GM12878 (cell line): ENCODE measurements around the gene CCN5. TPM values are rescaled to one million over a fixed set of nuclear protein-coding genes. Genes with fewer than 3 reads are reported as not detected.

Experiments
- ATAC-seq: fragments of 200-7000 bp; cut with Tn5 transposase; 3 replicates; pipeline ENCODE4 v1.9.1; 2020; ENCODE audit warnings: mild to moderate bottlenecking, moderate library complexity
- BruUV-seq: library from RNA; stranded (reverse); fragments of 400-500 nt; replicated peaks from 2 replicates; lab custom pipeline; 2021; lab: Mats Ljungman, UMichigan
- CTCF ChIA-PET: fragments of 300-600 bp; sonication (Branson Sonifier 250); formaldehyde crosslinking; extraction: SDS; loops from one replicate; lab custom pipeline; 2021; ENCODE audit warnings: inconsistent platforms; lab: Yijun Ruan, JAX
- POLR2A ChIA-PET: fragments of 350-600 bp; formaldehyde crosslinking; extraction: SDS; loops from one replicate; lab custom pipeline; 2021; ENCODE audit warnings: inconsistent platforms; lab: Charles Lee
- RAD21 ChIA-PET: fragments of 300-600 bp; sonication (Branson Sonifier 250); formaldehyde crosslinking; loops from one replicate; lab custom pipeline; 2023; ENCODE audit warnings: antibody characterized with exemption; ENCODE audit not compliant: unreplicated experiment; lab: Charles Lee
- SMC1A ChIA-PET: fragments of 300-600 bp; sonication (Branson Sonifier 250); formaldehyde crosslinking; loops from one replicate; lab custom pipeline; 2023; ENCODE audit not compliant: unreplicated experiment, uncharacterized antibody; lab: Charles Lee
- DNase-seq: peaks from one replicate; pipeline ENCODE4 v3.0.0-alpha.2; 2011; ENCODE audit warnings: low read depth, low spot score
- FAIRE-seq: peaks from 3 replicates; lab custom pipeline; 2011; peaks lifted over from hg19 to GRCh38; lab: Jason Lieb, UNC
- H2AFZ ChIP-seq: 2 replicates; pipeline ENCODE4 v1.6.0; 2011; ENCODE audit warnings: low read depth, low read length, control low read depth; ENCODE audit not compliant: control insufficient read depth
- H3K27ac ChIP-seq: 2 replicates; pipeline ENCODE4 v1.5.1; 2011; ENCODE audit warnings: control low read depth; ENCODE audit not compliant: control insufficient read depth, insufficient read depth
- H3K27me3 ChIP-seq, 2 experiments: replicated peaks in 1 of 2; 2 replicates each; pipeline versions ENCODE4 v1.6.0 to v1.6.1; 2011; ENCODE audit warnings: low read length in 1 of 2; ENCODE audit not compliant: control insufficient read depth in 2 of 2, insufficient read depth in 2 of 2
- H3K36me3 ChIP-seq, 2 experiments: 2 replicates each; pipeline ENCODE4 v1.5.1; 2011; ENCODE audit warnings: low read length in 1 of 2; ENCODE audit not compliant: control insufficient read depth in 2 of 2, insufficient read depth in 2 of 2
- H3K4me1 ChIP-seq: 2 replicates; pipeline ENCODE4 v1.6.1; 2011; ENCODE audit warnings: mild to moderate bottlenecking, low read length, moderate library complexity, mixed read lengths; ENCODE audit not compliant: control insufficient read depth, insufficient read depth
- H3K4me2 ChIP-seq: 2 replicates; pipeline ENCODE4 v1.6.0; 2011; ENCODE audit warnings: control low read depth; ENCODE audit not compliant: control insufficient read depth, insufficient read depth
- H3K4me3 ChIP-seq: fragments of 200-600 bp; sonication (generic); 2 replicates; pipeline ENCODE4 v1.5.1; 2016
- H3K79me2 ChIP-seq: 2 replicates; pipeline ENCODE4 v1.6.0; 2011; ENCODE audit warnings: low read length; ENCODE audit not compliant: control insufficient read depth, insufficient read depth
- H3K9ac ChIP-seq: 2 replicates; pipeline ENCODE4 v1.8.0; 2011; ENCODE audit warnings: low read length, control low read depth, mixed read lengths; ENCODE audit not compliant: control insufficient read depth, insufficient read depth
- H3K9me3 ChIP-seq: replicated peaks from 3 replicates; pipeline ENCODE4 v1.5.1; 2011; ENCODE audit warnings: mild to moderate bottlenecking, low read length; ENCODE audit not compliant: control insufficient read depth, insufficient read depth
- H4K20me1 ChIP-seq: 2 replicates; pipeline ENCODE4 v1.6.0; 2011; ENCODE audit not compliant: control insufficient read depth, insufficient read depth
- CEBPZ ChIP-seq: fragments of 150-350 bp; IDR thresholded peaks from 2 replicates; pipeline ENCODE4 v1.6.1; 2016; ENCODE audit warnings: low read depth, low read length
- CTCF ChIP-seq, 3 experiments: IDR thresholded peaks in 2 of 3; conservative IDR thresholded peaks in 1 of 3; 2 replicates each; pipeline ENCODE4 v1.5.1; 2011; ENCODE audit warnings: low read depth in 3 of 3, low read length in 3 of 3, mild to moderate bottlenecking in 3 of 3, control low read depth in 2 of 3, moderate library complexity in 2 of 3, inconsistent platforms in 1 of 3, mixed read lengths in 1 of 3; ENCODE audit not compliant: control insufficient read depth in 2 of 3, insufficient read depth in 1 of 3; ENCODE audit errors: extremely low read depth in 1 of 3
- EGR1 ChIP-seq, 2 experiments: IDR thresholded peaks; 1 replicate in 1 of 2; 2 replicates in 1 of 2; pipeline ENCODE4 v1.6.1; 2011 to 2012; ENCODE audit warnings: low read depth in 2 of 2, low read length in 2 of 2, borderline replicate concordance in 1 of 2, mild to moderate bottlenecking in 1 of 2, moderate library complexity in 1 of 2
- RB1 ChIP-seq: fragments of 450-650 bp; formaldehyde crosslinking; IDR thresholded peaks from 2 replicates; pipeline ENCODE4 v1.6.1; 2017; ENCODE audit warnings: mild to moderate bottlenecking, borderline replicate concordance
- RCOR1 ChIP-seq: conservative IDR thresholded peaks from 2 replicates; pipeline ENCODE4 v1.6.1; 2012; ENCODE audit warnings: low read depth, low read length, improper control_type of control experiment
- RFX5 ChIP-seq: IDR thresholded peaks from 2 replicates; pipeline ENCODE4 v1.6.1; 2011; ENCODE audit warnings: low read depth, low read length, improper control_type of control experiment
- WGBS: methylation state at CpG from one replicate; pipeline ENCODE4 v1.1.6; 2016; ENCODE audit warnings: low lambda C conversion rate; ENCODE audit not compliant: insufficient replicate concordance, insufficient coverage; ENCODE audit errors: missing lambda C conversion rate; 5-methylcytosine and 5-hydroxymethylcytosine counted together
- in situ Hi-C: fragments of 300-500 bp; cut with MboI; formaldehyde crosslinking; loops from 9 replicates; pipeline ENCODE4 v1.14.3; 2018; ENCODE audit warnings: mixed read lengths
- intact Hi-C: fragments of 100-400 bp; cut with micrococcal nuclease; formaldehyde crosslinking; loops from one replicate; pipeline ENCODE4 v1.14.2; 2022; ENCODE audit not compliant: unreplicated experiment
- polyA plus RNA-seq, 11 experiments: library from polyadenylated mRNA; depleted of rRNA in 4 of 11; unstranded in 6 of 11; stranded (reverse) in 5 of 11; fragments of >200 nt; fragmentation: Nextera tagmentation in 4 of 11; fragmentation: Illumina TruSeq in 1 of 11; extraction: Ambion mirVana in 4 of 11; extraction: Trizol in 1 of 11; gene quantifications; 1 replicate in 1 of 11; 2 replicates in 10 of 11; pipeline versions ENCODE4 v1.2.1 to v1.2.3, GENCODE V29; 2011 to 2016; ENCODE audit warnings: inconsistent platforms in 2 of 11, missing spikeins in 2 of 11, low read depth in 1 of 11
- total RNA-seq, 4 experiments: library from RNA; depleted of rRNA in 3 of 4; stranded (reverse); fragments of >200 nt in 3 of 4; fragmentation: Illumina TruSeq in 1 of 4; extraction: Trizol in 1 of 4; gene quantifications; 2 replicates each; pipeline versions ENCODE4 v1.2.1 to v1.2.3, GENCODE V29; 2013 to 2021

The CCN5 gene
- total and polyA plus RNA-seq, 10 of the 15 experiments (the other 5 are each of a cell fraction or from before 2014, with no cell fraction given), result 0.14 to 0.15 TPM; not detected in 8

GRCh38 chr20:44723798-44724362 is 8.7 kb downstream of the CCN5 start (continued):
- no peak for TF ChIP-seq EGR1 (IDR thresholded peaks at IDR 0.05; ENCODE audit: borderline replicate concordance in 1 of 2, low read depth in 2 of 2, low read length in 2 of 2)
- TF ChIP-seq RFX5, result no peak

GRCh38 chr20:44724423-44725091 is 9.4 kb downstream of the CCN5 start:
- DNase-seq, result no peak
- ChIA-PET RAD21 (no interaction called here), CTCF (interaction anchor here (0.9 to 1.7 kb wide), 3 partner anchors 9 to 41 kb away, joined by 3 to 4 read pairs (median 4); no protein-coding TSS in a partner anchor), SMC1A (interaction anchor here (0.6 kb wide), 1 partner anchor 724 kb away, joined by 3 read pairs; no protein-coding TSS in a partner anchor), POLR2A (no interaction called here)
- 84% methylated on average over 23 of the region's 26 CpGs for WGBS
- no peak overlapping the region for H3K4me2 ChIP-seq
- no peak for TF ChIP-seq CEBPZ
- no peak for TF ChIP-seq RB1
- no peak for TF ChIP-seq RCOR1
- TF ChIP-seq CTCF (IDR thresholded peaks at IDR 0.05 in 2 of 3, conservative IDR thresholded peaks at IDR 0.05 in 1 of 3; ENCODE audit: control insufficient read depth in 2 of 3, extremely low read depth in 1 of 3, insufficient read depth in 1 of 3, low read depth in 3 of 3, low read length in 3 of 3), result no peak
- BruUV-seq, result no TSS peak
- in situ Hi-C loops, result no loop called here
- H3K9ac ChIP-seq, result no peak overlapping the region
- no peaks in the 10 kb centered on the region for H3K9me3 ChIP-seq
- no peak overlapping the region for H3K4me3 ChIP-seq
- no peak overlapping the region for H2AFZ ChIP-seq
- no peaks in the 10 kb centered on the region for H3K4me1 ChIP-seq
- ATAC-seq, result no peak
- H3K27me3 ChIP-seq, result no peaks in the 10 kb centered on the region; a peak in 2 of 4 replicates
- H3K79me2 ChIP-seq, result no peaks in the 10 kb centered on the region
- intact Hi-C loops, result no loop called here
- H3K36me3 ChIP-seq, result no peaks in the 10 kb centered on the region
- no peaks in the 10 kb centered on the region for H4K20me1 ChIP-seq
- FAIRE-seq, result no peak
- no peak overlapping the region for H3K27ac ChIP-seq
